Right kidney (tissue), 1 donor: ENCODE results near the gene FOXA2.

ENCODE experiments used
- DNase-seq: peaks from one replicate; pipeline ENCODE4 v3.0.0-alpha.2; 2016

Gene FOXA2

DNA sequence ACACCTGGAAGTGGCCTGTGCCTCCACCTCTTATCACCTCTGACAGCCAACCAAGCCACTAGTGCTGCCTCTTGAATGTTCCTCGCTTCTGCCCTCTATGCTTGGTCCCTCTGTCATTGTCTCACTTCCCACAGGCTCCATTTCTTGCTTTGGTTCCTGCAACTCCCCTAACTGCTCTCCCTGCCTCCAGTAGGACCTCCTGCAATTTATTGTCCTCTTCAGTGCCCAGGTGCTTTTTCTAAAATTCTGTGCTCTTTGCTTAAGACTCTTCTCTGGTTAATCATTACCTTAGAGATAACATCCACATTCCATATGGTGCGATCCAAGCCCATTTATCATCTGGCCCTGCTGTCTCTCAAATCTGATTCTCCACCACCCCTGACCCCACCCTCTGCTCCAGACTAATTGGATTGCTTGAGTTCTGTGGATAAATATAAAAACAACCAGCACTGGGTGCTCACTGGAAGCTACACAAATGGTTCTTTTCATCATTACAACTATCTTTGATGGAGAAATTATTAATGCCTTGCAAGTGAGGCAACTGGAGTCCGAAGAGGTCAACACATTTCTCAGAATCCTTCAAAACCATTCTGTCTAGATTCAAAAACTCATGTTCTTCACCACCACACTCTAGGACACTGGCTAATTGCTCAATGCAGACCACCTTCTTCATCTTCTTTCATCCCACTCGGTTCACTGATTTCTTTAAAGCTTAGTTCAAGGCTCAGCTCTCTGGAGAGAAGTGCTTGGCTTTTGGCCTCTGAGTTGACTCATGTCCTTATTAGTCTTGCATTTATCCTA, 47.2 kb downstream of the FOXA2 start:
- no peak for DNase-seq

DNA sequence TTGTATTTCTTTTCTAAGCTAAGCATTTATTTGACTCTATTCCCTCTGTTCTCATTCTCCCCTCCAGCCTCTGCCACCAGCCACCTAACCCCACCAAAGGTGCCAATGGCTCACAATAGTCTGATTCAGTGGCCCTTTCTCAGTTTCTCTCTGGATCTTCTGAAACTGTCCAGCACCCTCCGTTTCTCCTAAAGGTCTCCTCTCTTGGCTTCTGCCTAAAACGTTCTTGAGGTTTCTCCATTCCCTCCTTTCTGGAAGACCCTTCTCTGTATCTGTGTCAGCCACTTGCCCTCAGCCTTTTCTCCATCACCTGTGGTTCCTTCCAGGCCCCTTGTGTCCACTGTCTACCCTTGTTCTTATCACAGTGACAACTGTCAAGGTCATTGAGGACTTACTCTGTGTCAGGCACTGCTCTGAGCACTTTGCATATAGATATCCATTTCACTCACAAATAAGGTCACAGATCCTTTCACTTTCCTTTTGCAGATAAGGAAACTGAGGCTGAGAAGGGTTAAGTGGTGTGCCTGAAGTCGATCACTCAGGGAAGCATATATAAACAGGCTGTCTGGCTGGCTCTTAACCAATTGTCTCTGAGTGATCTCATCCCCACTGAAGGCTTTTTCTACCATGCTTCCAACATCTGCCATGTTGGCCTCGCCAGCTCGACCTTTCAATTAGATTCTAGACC, 48.1 kb downstream of the FOXA2 start:
- DNase-seq = no peak

- DNase-seq = no peak
These were observed 48.9 kb downstream of the FOXA2 start for GRCh38 chr20:22535483-22535882.

GRCh38 chr20:22533823-22534751, 50.3 kb downstream of the FOXA2 start:
- no peak for DNase-seq

DNA sequence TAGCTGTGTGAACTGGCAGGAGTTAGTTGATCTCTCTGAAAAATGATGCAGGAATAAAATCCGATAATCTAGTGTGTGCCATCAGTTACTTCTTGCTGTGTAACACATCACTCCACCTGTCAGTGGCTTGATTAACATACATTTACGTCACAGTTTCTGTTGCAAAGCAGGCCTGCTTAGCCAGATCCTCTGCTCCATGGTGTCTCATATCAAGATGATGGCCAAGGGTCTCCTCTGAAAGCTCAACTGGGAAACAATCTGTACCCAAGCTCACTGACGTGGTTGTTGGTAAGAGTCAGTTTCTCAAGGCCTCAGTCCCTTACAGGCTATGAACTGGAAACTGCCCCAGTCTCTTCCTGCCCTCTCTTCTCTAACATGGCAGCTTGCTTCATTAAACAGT, 51.8 kb downstream of the FOXA2 start:
- no peak for DNase-seq

DNA sequence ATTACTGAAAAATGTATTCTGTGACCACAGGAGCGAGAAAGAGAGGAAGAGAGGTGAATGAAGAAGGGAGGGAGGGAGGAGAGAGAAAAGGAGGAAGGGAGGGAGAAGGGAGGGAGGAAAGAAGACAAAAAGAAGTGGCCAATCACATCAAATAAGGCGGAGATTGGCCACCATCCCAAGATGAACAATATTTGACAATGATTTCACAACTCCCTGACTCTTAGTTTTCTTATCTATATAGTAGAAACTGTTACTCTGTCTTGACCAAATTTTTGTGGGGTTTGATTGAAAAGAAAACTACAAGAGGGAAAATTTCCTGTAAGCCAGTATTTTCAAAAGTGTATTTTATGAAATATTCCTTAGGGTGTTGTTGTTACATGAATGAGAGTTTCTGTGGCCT, 52.6 kb downstream of the FOXA2 start:
- no peak for DNase-seq

DNA sequence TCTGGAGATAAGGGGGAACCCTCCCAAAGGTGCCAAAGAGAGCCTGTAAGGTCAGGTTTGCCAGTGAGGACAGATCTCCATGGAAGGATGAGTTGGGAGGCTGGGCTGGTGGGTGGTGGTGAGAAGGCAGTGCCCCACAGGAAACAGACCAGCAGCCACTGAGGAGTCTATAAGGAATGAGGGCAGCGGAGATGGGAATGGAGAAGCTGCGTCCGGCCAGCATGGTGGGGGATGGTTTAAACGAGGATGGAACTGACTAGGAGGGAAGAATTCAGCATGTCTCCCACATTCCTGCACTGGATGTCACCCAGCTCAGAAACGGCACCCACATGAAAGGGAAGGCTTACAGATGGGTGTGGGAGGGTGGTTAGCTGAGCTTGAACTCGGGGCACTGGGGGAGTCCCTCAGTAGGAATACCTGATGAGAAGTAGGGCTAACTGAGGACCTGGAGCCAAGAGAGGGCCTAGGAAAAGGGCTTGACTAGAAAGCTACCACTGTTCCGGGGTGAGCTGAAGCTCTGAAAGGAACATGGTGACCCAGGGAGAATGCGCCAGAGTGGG, 53.2 kb downstream of the FOXA2 start:
- no peak for DNase-seq
